Memory B cell (primary cell): ENCODE data around the gene CACNA1C.

Experiments
- ATAC-seq: fragments of 150-1000 bp; cut with Tn5 transposase; 2 replicates; pipeline ENCODE4 v1.10.0; 2021; ENCODE audit warnings: low read depth, mild to moderate bottlenecking, moderate library complexity
- DNase-seq, 2 donors: peaks; one replicate each; pipeline ENCODE4 v3.0.0; 2022; ENCODE audit warnings: low spot score in 2 of 2
- H3K27ac Mint-ChIP-seq: one replicate; pipeline ENCODE4 v1.8.0; 2022; ENCODE audit warnings: mild to moderate bottlenecking, moderate library complexity, mixed read lengths
- H3K27me3 Mint-ChIP-seq: one replicate; pipeline ENCODE4 v1.8.0; 2022; ENCODE audit warnings: mixed read lengths
- H3K36me3 Mint-ChIP-seq: one replicate; pipeline ENCODE4 v1.8.0; 2022; ENCODE audit warnings: mild to moderate bottlenecking, mixed read lengths
- H3K4me1 Mint-ChIP-seq: one replicate; pipeline ENCODE4 v1.8.0; 2022; ENCODE audit warnings: mixed read lengths
- H3K4me3 Mint-ChIP-seq: one replicate; pipeline ENCODE4 v1.8.0; 2022; ENCODE audit warnings: mild to moderate bottlenecking, moderate library complexity, mixed read lengths
- H3K9me3 Mint-ChIP-seq: one replicate; pipeline ENCODE4 v1.8.0; 2022; ENCODE audit warnings: mixed read lengths

Gene CACNA1C

DNA sequence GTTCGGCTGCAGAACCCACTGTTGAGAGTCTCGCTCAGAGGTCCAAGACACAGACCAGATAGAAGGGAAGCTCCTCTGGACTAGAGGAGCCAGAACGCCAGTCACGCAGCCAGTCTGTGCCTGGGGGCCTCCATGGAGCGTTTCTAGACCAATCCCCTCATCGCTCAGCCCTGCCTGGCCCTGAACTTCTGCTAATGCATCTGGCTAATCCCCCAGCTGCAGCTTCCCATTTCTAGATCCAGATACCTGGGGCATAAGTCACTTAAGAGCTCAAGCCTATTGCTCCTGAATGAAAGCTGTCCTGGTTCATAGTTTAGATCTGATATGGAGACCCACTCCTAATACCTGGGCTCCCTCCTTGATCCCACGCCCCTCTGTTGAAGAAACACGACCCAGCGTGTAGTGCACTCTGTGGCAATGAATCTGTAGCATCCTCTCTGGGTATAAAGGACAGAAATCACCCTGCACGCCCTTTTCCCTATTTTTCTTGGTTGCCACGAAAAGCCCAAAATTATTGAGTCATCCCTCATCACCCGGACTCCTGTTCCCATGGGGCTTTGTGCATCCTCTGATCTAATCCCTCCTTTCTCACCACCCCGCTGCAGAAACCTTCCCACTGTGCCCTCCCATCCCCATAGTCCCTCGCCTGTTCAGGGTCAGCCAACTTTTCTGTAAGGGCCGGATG lies 400.4 kb downstream of the CACNA1C start:
- Mint-ChIP-seq H3K4me3 (no peak overlapping the region), H3K27me3 (peaks cover 3% of the 10 kb centered on the region), H3K36me3 (no peaks in the 10 kb centered on the region), H3K27ac (no peak overlapping the region), H3K4me1 (peaks cover 5% of the 10 kb centered on the region), H3K9me3 (no peaks in the 10 kb centered on the region)
- no peak for ATAC-seq
- no peak for DNase-seq

DNA sequence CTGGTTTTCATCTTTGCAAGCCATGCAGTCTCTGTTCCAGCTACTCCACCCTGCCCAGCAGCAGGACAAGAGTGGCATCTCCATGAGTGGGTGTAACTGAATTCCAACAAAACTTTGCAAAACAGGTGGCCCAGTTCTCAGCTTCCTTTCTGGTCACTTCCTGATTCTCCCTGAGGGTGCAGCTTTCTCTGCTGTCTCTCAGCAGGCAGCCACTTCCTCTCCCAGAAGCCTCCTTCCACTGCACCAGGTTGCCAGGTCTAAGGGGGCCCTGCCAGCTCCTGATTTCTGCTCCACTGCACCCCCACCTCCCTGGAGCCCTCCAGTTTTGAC lies 400.9 kb downstream of the CACNA1C start:
- Mint-ChIP-seq H3K27me3 (peaks cover 3% of the 10 kb centered on the region), H3K36me3 (no peaks in the 10 kb centered on the region), H3K4me3 (no peak overlapping the region), H3K4me1 (peaks cover 5% of the 10 kb centered on the region), H3K27ac (no peak overlapping the region), H3K9me3 (no peaks in the 10 kb centered on the region)
- DNase-seq (no peak), ATAC-seq (no peak)

DNA sequence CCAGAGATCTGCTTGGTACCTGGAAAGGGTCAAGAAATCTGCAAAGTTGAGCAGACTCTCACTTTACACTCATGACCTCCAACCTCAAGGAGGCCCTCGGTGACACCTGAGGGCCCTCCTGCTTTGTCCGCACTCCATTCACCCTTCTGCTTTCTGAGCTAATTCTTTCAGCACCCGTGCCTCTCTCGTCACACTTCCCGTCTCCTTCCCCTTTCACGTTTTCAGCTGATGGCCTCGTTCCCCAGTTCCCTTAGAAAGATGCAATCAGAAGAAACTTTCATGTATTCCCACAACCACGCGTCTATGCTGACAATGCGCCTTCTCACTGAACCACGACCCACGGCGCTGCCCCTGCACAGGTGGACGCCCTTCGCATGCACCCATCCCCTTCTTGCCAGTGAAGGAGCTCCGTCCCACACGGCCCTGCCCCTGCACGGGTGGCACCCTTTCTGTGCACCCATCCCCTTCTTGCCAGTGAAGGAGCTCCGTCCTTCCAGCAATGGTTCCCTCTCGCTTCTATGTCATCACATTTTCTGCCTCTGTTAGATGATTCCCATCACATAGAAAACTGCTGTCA lies 401.9 kb downstream of the CACNA1C start:
- Mint-ChIP-seq H3K4me1 (peaks cover under 1% of the 10 kb centered on the region), H3K36me3 (no peaks in the 10 kb centered on the region), H3K4me3 (no peak overlapping the region), H3K27ac (no peak overlapping the region), H3K9me3 (no peaks in the 10 kb centered on the region), H3K27me3 (peaks cover under 1% of the 10 kb centered on the region)
- no peak for ATAC-seq
- DNase-seq = no peak

DNA sequence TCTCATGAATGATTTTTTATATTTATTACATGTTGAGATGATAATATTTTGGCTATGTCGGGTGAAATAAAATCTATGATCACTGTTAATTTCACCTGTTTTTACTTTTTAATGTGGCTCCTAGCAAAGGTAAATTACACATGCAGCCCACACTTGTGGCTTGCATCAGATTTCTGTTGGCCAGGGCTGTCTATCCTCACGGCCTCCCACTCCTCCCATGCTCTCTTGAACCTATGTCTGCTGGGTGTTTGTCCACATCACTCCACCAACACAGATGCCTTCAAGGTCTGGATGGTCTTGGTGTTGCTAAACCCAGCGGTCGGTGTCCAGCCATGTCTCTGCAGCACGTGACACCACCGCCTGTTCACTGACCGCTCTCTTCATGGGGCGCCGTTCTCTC lies 402.6 kb downstream of the CACNA1C start:
- ATAC-seq (no peak), DNase-seq (no peak)
- no peaks in the 10 kb centered on the region for H3K27me3 Mint-ChIP-seq
- no peaks in the 10 kb centered on the region for H3K9me3 Mint-ChIP-seq
- no peak overlapping the region for H3K4me3 Mint-ChIP-seq
- no peaks in the 10 kb centered on the region for H3K36me3 Mint-ChIP-seq
- no peaks in the 10 kb centered on the region for H3K4me1 Mint-ChIP-seq
- H3K27ac Mint-ChIP-seq = no peak overlapping the region

DNA sequence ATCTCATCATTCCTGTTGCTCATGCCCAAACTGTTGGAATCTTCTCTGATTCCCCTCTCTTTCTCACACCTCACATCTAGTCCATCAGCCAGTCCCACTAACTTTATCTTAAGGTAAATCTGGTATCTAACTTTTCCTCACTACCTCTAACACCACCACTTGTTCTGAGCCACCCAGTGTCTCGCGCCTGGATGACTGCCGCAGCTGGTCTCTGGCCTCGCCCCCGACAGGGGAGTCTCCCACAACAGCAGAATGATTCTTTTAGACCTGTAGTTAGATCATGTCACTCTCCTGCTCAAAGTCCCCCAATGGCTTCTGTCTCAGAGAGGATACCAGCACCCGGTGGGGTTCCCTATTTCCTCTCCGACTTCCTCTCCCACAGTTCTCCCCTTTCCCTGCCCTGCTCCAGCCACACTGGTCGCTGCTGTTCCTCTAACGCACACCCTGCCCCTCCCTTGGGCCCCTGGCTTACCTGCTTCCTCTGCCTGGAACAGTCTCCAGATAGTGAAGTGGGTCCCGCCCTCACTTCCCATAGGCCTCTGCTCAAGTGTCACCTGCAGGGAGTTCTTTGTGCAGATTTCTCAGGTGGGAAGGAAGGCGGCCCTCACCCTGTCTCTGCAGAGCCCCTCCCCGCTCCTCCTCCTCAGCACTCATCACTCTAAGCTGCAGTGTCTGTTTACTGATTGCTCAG lies 403.5 kb downstream of the CACNA1C start:
- Mint-ChIP-seq H3K27me3 (peaks cover 2% of the 10 kb centered on the region), H3K36me3 (no peaks in the 10 kb centered on the region), H3K27ac (no peak overlapping the region), H3K4me3 (no peak overlapping the region), H3K4me1 (no peaks in the 10 kb centered on the region), H3K9me3 (no peaks in the 10 kb centered on the region)
- ATAC-seq (no peak), DNase-seq (no peak)

DNA sequence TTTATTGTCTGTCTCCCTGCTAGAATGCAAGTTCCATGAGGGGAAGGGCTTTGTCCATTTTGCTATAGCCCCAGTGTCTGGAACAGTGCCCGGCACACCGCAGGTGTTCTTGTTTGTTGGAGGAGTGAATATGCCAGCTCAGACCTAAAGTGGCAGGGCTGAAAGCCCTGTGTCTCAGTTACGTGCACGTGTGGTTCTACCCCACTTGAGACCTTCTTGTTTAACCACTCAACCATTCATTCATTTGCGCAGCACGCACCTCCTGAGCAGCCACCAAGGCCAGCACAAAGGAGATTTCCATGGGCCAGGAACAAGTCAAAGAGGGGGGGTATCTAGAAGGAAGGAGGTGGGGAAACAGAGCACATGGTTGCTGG lies 404.0 kb downstream of the CACNA1C start:
- DNase-seq = no peak
- no peak overlapping the region for H3K27ac Mint-ChIP-seq
- ATAC-seq = no peak

DNA sequence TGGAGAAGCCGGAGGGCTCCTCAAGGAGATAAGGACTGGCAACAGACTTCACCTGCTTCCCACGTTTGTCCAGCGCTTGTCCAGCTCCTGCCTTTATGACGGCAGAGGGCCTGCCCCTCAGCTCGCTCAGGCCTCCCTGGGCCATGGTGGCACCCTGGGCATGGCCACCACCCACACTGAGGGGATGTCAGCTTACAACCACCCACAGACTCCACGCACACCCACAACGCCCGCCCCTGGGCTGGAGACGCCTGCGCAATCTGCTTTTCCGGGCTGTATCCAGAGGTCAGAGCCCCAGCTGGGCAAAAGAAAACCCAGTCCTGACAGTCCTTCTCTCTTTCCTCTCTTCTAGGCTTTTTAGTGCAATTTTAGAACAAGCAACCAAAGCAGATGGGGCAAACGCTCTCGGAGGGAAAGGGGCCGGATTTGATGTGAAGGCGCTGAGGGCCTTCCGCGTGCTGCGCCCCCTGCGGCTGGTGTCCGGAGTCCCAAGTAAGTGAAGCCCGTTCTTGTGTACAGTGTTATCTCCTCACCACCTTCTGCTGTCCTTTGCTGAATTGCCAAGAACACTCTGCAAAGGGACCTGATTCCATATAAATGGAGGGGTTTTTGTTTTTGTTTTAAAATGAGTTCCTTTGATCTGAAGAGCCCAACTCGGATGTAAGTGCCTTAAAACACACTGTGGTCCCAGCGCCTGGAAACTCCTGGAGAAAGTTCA lies 404.6 kb downstream of the CACNA1C start:
- Mint-ChIP-seq H3K27ac (no peak overlapping the region), H3K36me3 (no peaks in the 10 kb centered on the region), H3K9me3 (no peaks in the 10 kb centered on the region), H3K27me3 (peaks cover 6% of the 10 kb centered on the region), H3K4me3 (no peak overlapping the region), H3K4me1 (no peaks in the 10 kb centered on the region)
- ATAC-seq (no peak), DNase-seq (no peak)

More for the DNA sequence above, 404.0 kb downstream of the CACNA1C start:
- Mint-ChIP-seq H3K27me3 (peaks cover 2% of the 10 kb centered on the region), H3K4me3 (no peak overlapping the region), H3K36me3 (no peaks in the 10 kb centered on the region), H3K4me1 (no peaks in the 10 kb centered on the region), H3K9me3 (no peaks in the 10 kb centered on the region)

DNA sequence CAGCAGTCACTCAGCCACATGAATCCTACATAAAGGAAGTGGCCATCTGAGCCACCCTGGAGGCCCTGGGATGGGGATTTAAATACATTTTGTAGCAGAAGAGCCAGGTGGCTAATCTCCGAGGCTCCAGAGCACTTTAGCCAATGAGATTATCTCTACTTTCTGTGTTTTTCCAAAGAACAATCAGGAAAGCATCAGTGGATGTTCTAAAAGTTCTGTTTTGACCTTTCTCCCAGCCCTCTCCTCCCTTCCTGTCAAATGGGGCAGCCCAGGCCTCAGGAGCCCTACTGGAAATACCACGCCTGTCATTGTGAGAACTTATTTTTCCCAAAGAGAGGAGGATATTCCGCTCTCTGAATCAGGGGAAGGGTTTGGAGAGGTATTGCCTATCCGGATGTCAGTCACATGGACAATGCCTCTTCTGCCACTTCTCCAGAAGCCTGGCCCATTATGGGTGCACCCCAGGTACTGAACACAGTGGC lies 405.2 kb downstream of the CACNA1C start:
- Mint-ChIP-seq H3K36me3 (no peaks in the 10 kb centered on the region), H3K4me3 (no peak overlapping the region), H3K4me1 (no peaks in the 10 kb centered on the region), H3K9me3 (no peaks in the 10 kb centered on the region), H3K27me3 (peaks cover 6% of the 10 kb centered on the region), H3K27ac (no peak overlapping the region)
- DNase-seq (no peak), ATAC-seq (no peak)

DNA sequence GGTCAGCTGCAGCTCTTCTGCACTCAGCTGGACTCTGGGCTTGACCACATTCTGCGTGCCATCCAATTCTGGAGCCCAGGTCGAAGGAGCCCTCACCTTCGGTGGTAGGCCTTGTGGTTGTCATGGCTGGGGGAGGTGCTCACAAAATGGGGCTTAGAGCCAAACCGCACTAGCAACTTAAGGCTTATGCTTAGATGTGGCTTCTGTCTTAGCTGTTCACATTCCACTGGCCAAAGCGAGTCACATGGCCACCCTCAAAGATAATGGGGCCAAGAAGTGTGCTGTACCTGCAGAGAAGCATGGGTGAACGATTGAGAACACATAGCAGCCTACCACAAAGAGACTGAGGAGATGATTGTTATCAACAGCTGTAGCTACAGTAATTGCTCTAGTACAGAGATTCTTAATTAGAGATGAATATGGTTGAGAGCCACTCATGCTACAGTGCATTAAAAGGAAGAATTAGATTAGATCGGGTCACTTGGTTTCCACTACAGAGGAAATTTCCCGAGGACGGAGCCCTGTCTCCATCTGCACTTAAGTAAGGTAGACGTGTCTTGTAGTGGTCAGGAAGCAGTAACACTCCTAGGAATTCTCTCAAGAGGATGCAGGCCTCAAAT lies 407.4 kb downstream of the CACNA1C start:
- no peaks in the 10 kb centered on the region for H3K4me1 Mint-ChIP-seq
- H3K27ac Mint-ChIP-seq = no peak overlapping the region
- no peak for ATAC-seq
- DNase-seq = no peak
- H3K27me3 Mint-ChIP-seq = peaks cover 9% of the 10 kb centered on the region
- no peak overlapping the region for H3K4me3 Mint-ChIP-seq
- H3K9me3 Mint-ChIP-seq = no peaks in the 10 kb centered on the region
- no peaks in the 10 kb centered on the region for H3K36me3 Mint-ChIP-seq

DNA sequence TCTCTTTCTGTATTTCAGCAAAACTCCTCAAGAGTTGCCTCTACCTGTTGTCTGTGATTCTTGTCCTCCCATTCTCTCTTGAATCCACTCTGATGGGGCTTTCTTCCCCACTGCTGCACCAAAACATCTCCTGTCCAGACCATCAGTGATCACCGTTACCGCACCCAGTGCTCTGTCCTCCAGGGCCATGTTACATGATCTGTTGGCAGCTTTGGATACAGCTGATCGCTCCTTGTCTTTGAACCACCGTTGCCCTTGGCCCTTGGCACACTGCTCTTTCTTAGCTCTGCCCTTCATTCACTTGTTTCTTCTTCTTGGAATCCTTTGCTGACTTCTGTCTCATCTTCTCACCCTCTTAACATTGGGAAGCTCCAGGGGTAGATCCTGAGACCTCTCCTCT lies 408.3 kb downstream of the CACNA1C start:
- Mint-ChIP-seq H3K27me3 (peaks cover 12% of the 10 kb centered on the region), H3K4me3 (no peak overlapping the region), H3K9me3 (no peaks in the 10 kb centered on the region), H3K4me1 (no peaks in the 10 kb centered on the region), H3K27ac (no peak overlapping the region), H3K36me3 (no peaks in the 10 kb centered on the region)
- ATAC-seq (no peak), DNase-seq (no peak)

DNA sequence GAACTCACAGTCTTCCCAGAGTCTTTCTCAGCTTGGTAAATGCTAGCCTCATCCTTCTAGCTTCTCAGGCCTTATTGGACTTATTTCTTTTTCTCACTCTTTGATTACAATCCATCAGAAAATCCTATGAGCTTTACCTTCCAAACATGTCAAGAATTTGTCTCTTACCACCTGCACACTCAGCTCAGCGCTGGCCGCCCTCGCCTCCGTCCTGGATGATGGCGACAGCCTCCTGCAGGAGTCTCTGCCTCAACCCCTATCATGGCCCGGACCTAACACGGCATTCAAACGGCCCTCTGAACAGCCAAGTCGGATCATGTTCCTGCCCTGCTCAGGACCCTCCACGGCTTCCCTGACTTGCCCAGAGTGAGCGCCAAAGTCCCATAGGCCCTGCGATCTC lies 408.9 kb downstream of the CACNA1C start:
- peaks cover 12% of the 10 kb centered on the region for H3K27me3 Mint-ChIP-seq
- no peaks in the 10 kb centered on the region for H3K36me3 Mint-ChIP-seq
- H3K9me3 Mint-ChIP-seq = no peaks in the 10 kb centered on the region
- H3K4me1 Mint-ChIP-seq = no peaks in the 10 kb centered on the region
- DNase-seq = no peak
- no peak overlapping the region for H3K27ac Mint-ChIP-seq
- no peak overlapping the region for H3K4me3 Mint-ChIP-seq
- ATAC-seq = no peak

DNA sequence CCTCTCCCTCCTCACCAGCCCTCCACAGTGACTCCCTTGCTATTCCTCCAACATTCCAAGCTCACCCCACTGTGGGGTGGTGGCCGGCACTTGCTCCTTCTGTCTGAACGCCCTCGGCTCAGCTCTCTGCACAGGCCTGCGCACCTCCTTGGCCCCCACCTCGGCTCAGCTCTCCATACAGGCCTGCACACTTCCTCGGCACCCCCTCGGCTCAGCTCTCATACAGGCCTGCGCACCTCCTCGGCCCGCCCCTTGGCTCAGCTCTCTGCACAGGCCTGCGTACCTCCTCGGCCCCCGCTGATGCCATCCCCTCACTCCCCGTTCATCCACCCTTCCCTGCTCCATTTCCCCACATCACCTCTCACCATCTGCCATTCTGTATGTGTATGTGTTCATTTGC lies 409.3 kb downstream of the CACNA1C start:
- no peak overlapping the region for H3K27ac Mint-ChIP-seq

DNA sequence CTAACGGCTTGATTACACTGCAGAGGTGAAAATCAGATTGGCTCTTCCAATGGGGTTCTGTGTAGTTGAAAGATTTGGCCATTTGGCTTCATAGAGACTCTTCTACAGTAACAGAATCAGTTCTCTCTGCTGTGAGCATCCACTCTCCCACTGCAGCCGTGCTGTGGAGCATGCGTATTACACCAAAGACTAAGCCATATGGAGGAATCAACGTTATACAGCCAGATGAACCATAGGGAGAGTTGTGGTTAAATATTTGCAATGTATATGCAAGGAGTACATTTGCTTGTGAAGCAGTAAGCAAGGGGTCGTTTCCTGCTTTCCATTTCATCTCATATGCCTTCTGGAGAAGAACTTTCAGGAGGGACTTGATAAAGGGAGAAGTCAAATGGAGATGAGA lies 410.9 kb downstream of the CACNA1C start:
- DNase-seq (no peak), ATAC-seq (no peak)
- no peaks in the 10 kb centered on the region for H3K36me3 Mint-ChIP-seq
- no peaks in the 10 kb centered on the region for H3K4me1 Mint-ChIP-seq
- peaks cover 17% of the 10 kb centered on the region for H3K27me3 Mint-ChIP-seq
- H3K4me3 Mint-ChIP-seq = no peak overlapping the region
- H3K9me3 Mint-ChIP-seq = no peaks in the 10 kb centered on the region
- H3K27ac Mint-ChIP-seq = no peak overlapping the region

More for the DNA sequence above, 409.3 kb downstream of the CACNA1C start:
- DNase-seq = no peak
- H3K9me3 Mint-ChIP-seq = no peaks in the 10 kb centered on the region
- no peak overlapping the region for H3K4me3 Mint-ChIP-seq
- H3K36me3 Mint-ChIP-seq = no peaks in the 10 kb centered on the region
- peaks cover 17% of the 10 kb centered on the region for H3K27me3 Mint-ChIP-seq
- ATAC-seq = no peak
- no peaks in the 10 kb centered on the region for H3K4me1 Mint-ChIP-seq

DNA sequence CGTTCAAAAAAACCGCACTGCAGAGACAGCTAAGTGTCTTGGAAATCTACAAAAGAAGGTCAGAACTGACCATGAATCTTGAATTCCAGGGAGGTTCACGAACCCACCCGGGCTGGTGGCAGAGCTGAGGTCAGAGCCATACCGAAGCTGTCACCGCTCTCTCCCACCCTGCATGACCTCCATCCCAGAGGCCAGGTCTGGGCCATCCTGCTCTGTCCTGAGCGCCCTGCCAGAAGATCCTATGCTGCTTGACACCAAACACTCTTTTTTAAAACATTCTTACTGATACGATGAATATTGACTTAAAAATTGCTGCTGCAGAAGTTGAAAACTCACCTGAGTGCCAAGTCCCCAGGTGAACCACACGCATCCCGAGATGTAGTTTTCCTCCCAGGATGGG lies 412.9 kb downstream of the CACNA1C start:
- DNase-seq (no peak), ATAC-seq (no peak)
- Mint-ChIP-seq H3K27me3 (peaks cover 20% of the 10 kb centered on the region), H3K4me3 (no peak overlapping the region), H3K36me3 (no peaks in the 10 kb centered on the region), H3K4me1 (no peaks in the 10 kb centered on the region), H3K9me3 (no peaks in the 10 kb centered on the region), H3K27ac (no peak overlapping the region)
